Measurements from ENCODE around the gene DBF4B. TPM values are rescaled to one million over a fixed set of nuclear protein-coding genes. Genes with fewer than 3 reads are reported as not detected.

Gene DBF4B
- total and polyA plus RNA-seq, 10 of the 15 experiments (the other 5 are each of a cell fraction or from before 2014, with no cell fraction given) = 2.4 to 24.6 (median 16.9) TPM

DNA sequence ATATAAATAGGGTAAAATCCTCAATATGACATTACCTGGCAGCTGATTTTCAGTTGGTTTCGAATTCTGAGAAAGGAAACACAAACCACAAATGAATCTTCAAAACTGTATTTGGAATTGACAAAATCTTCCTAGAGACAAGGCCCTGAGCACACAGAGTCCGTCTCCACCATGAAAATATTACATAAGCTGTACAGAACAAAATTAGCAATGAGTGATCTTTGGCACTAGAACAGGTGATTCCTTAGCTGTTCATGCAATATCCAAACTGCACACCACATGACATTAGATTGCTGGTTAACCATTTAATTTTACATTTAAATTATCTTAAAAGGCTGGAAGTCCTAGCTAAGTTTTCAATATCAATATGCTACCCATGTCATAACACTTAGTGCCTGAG is 89.9 kb downstream of the DBF4B start:
- intact Hi-C loops (cut with micrococcal nuclease; ENCODE audit: unreplicated experiment) = no loop called here
- POLR2A ChIA-PET = no interaction called here
- BruUV-seq (replicated peaks) = no TSS peak
- CTCF ChIA-PET = interaction anchor here (1.4 to 2.5 kb wide), 2 partner anchors 19 to 23 kb away, joined by 11 to 13 read pairs; no protein-coding TSS in a partner anchor
- TF ChIP-seq MXI1 (IDR thresholded peaks at IDR 0.05; ENCODE audit: low read depth, low read length) = no peak
- TF ChIP-seq, protein P1, sequence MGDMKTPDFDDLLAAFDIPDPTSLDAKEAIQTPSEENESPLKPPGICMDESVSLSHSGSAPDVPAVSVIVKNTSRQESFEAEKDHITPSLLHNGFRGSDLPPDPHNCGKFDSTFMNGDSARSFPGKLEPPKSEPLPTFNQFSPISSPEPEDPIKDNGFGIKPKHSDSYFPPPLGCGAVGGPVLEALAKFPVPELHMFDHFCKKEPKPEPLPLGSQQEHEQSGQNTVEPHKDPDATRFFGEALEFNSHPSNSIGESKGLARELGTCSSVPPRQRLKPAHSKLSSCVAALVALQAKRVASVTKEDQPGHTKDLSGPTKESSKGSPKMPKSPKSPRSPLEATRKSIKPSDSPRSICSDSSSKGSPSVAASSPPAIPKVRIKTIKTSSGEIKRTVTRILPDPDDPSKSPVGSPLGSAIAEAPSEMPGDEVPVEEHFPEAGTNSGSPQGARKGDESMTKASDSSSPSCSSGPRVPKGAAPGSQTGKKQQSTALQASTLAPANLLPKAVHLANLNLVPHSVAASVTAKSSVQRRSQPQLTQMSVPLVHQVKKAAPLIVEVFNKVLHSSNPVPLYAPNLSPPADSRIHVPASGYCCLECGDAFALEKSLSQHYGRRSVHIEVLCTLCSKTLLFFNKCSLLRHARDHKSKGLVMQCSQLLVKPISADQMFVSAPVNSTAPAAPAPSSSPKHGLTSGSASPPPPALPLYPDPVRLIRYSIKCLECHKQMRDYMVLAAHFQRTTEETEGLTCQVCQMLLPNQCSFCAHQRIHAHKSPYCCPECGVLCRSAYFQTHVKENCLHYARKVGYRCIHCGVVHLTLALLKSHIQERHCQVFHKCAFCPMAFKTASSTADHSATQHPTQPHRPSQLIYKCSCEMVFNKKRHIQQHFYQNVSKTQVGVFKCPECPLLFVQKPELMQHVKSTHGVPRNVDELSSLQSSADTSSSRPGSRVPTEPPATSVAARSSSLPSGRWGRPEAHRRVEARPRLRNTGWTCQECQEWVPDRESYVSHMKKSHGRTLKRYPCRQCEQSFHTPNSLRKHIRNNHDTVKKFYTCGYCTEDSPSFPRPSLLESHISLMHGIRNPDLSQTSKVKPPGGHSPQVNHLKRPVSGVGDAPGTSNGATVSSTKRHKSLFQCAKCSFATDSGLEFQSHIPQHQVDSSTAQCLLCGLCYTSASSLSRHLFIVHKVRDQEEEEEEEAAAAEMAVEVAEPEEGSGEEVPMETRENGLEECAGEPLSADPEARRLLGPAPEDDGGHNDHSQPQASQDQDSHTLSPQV (IDR thresholded peaks at IDR 0.05) = no peak
- Histone ChIP-seq H3K27ac (ENCODE audit: control insufficient read depth, insufficient read depth) (no peak overlapping the region), H3K4me1 (ENCODE audit: control insufficient read depth, insufficient read depth, low read length) (no peaks in the 10 kb centered on the region), H3K9ac (ENCODE audit: control insufficient read depth, insufficient read depth, low read length) (no peak overlapping the region), H3K4me3 (no peak overlapping the region), H3K4me2 (ENCODE audit: control insufficient read depth, insufficient read depth) (no peak overlapping the region), H3K9me3 (replicated peaks; ENCODE audit: control insufficient read depth, insufficient read depth, low read length) (no peaks in the 10 kb centered on the region), H3K36me3 (ENCODE audit: control insufficient read depth in 2 of 2, insufficient read depth in 2 of 2, low read length in 1 of 2) (no peaks in the 10 kb centered on the region; a peak in 1 of 4 replicates), H3K79me2 (ENCODE audit: control insufficient read depth, insufficient read depth, low read length) (no peaks in the 10 kb centered on the region), H3K27me3 (replicated peaks in 1 of 2; ENCODE audit: control insufficient read depth in 2 of 2, insufficient read depth in 2 of 2, low read length in 1 of 2) (no peaks in the 10 kb centered on the region), H4K20me1 (ENCODE audit: control insufficient read depth, insufficient read depth) (no peaks in the 10 kb centered on the region), H2AFZ (ENCODE audit: control insufficient read depth, low read depth, low read length) (no peak overlapping the region)
- RAD21 ChIA-PET (ENCODE audit: unreplicated experiment) = interaction anchor here (1.3 kb wide), 1 partner anchor 26 kb away, joined by 3 read pairs; no protein-coding TSS in a partner anchor
- SMC1A ChIA-PET (ENCODE audit: uncharacterized antibody, unreplicated experiment) = interaction anchor here (0.7 to 1.4 kb wide), 2 partner anchors 59 to 80 kb away, joined by 3 read pairs; no protein-coding TSS in a partner anchor
- FAIRE-seq (no peak), DNase-seq (ENCODE audit: low read depth, low spot score) (no peak), ATAC-seq (no peak)
- WGBS (ENCODE audit: insufficient coverage, insufficient replicate concordance, low lambda C conversion rate, missing lambda C conversion rate) = 23% methylated on average over 2 of the region's 2 CpGs
- in situ Hi-C loops (cut with MboI) = no loop called here

Small RNAs within 50 kb of the gene (small RNA-seq; reads per million reads assigned to genes)
- not detected for gene RN7SL819P

Other genes starting within 250 kb of the DBF4B start
Only the 7 nearest of the 10 such genes appear.
- 1.0 and 1.5 TPM in 2 replicates for gene FZD2, start 151.2 kb upstream of the DBF4B start, total RNA-seq (2014; rRNA removed)
- gene FZD2, start 151.2 kb upstream of the DBF4B start, total RNA-seq (2014; rRNA removed; fragmentation: Illumina TruSeq; extraction: Trizol) = 0.41 and 0.63 TPM in 2 replicates
- 4.2 and 4.3 TPM in 2 replicates for gene FZD2, start 151.2 kb upstream of the DBF4B start, total RNA-seq (2021)
- gene FZD2, start 151.2 kb upstream of the DBF4B start, polyA plus RNA-seq (2011; rRNA removed) = 0.33 and 0.67 TPM in 2 replicates
- gene FZD2, start 151.2 kb upstream of the DBF4B start, polyA plus RNA-seq (2014; fragmentation: Illumina TruSeq; extraction: Trizol) = 0.11 and 0.21 TPM in 2 replicates
- under 1 TPM in 1 of 2 experiments, not detected in 1; 0.09 TPM for gene FZD2, start 151.2 kb upstream of the DBF4B start, polyA plus RNA-seq (2014; fragmentation: Nextera tagmentation; extraction: Ambion mirVana)
- 4.0 and 4.9 TPM in 2 replicates for gene FZD2, start 151.2 kb upstream of the DBF4B start, polyA plus RNA-seq (2014; rRNA removed)
- under 1 TPM; 0.25 to 0.29 TPM for gene FZD2, start 151.2 kb upstream of the DBF4B start, polyA plus RNA-seq (2016; fragmentation: Nextera tagmentation; extraction: Ambion mirVana)
- gene MEIOC, start 52.2 kb upstream of the DBF4B start, total RNA-seq (2014; rRNA removed) = not detected in 2 replicates
- 0.04 TPM in 1 of 2 replicates, not detected in the other for gene MEIOC, start 52.2 kb upstream of the DBF4B start, total RNA-seq (2014; rRNA removed; fragmentation: Illumina TruSeq; extraction: Trizol)
- not detected in 2 replicates for gene MEIOC, start 52.2 kb upstream of the DBF4B start, total RNA-seq (2021)
- gene MEIOC, start 52.2 kb upstream of the DBF4B start, polyA plus RNA-seq (2011; rRNA removed) = 0.03 TPM in 1 of 2 replicates, not detected in the other
- 0.01 and 1.3 TPM in 2 replicates for gene MEIOC, start 52.2 kb upstream of the DBF4B start, polyA plus RNA-seq (2014; fragmentation: Illumina TruSeq; extraction: Trizol)
- gene MEIOC, start 52.2 kb upstream of the DBF4B start, polyA plus RNA-seq (2014; fragmentation: Nextera tagmentation; extraction: Ambion mirVana) = under 1 TPM; 0.11 to 0.13 TPM
- 0.27 TPM in 1 of 2 replicates, not detected in the other for gene MEIOC, start 52.2 kb upstream of the DBF4B start, polyA plus RNA-seq (2014; rRNA removed)
- gene MEIOC, start 52.2 kb upstream of the DBF4B start, polyA plus RNA-seq (2016; fragmentation: Nextera tagmentation; extraction: Ambion mirVana) = under 1 TPM; 0.47 to 0.48 TPM
- 22.4 and 31.7 TPM in 2 replicates for gene CCDC43, start 18.9 kb upstream of the DBF4B start, total RNA-seq (2014; rRNA removed)
- 41.0 and 42.3 TPM in 2 replicates for gene CCDC43, start 18.9 kb upstream of the DBF4B start, total RNA-seq (2014; rRNA removed; fragmentation: Illumina TruSeq; extraction: Trizol)
- 22.6 and 25.7 TPM in 2 replicates for gene CCDC43, start 18.9 kb upstream of the DBF4B start, total RNA-seq (2021)
- gene CCDC43, start 18.9 kb upstream of the DBF4B start, polyA plus RNA-seq (2011; rRNA removed) = 17.6 and 28.9 TPM in 2 replicates
- gene CCDC43, start 18.9 kb upstream of the DBF4B start, polyA plus RNA-seq (2014; fragmentation: Illumina TruSeq; extraction: Trizol) = 34.0 and 42.6 TPM in 2 replicates
- 10 to 100 TPM; 10.8 to 15.7 TPM for gene CCDC43, start 18.9 kb upstream of the DBF4B start, polyA plus RNA-seq (2014; fragmentation: Nextera tagmentation; extraction: Ambion mirVana)
- gene CCDC43, start 18.9 kb upstream of the DBF4B start, polyA plus RNA-seq (2014; rRNA removed) = 19.6 and 21.0 TPM in 2 replicates
- gene CCDC43, start 18.9 kb upstream of the DBF4B start, polyA plus RNA-seq (2016; fragmentation: Nextera tagmentation; extraction: Ambion mirVana) = 10 to 100 TPM; 37.1 to 38.6 TPM
- gene ADAM11, start 50.3 kb downstream of the DBF4B start, total RNA-seq (2014; rRNA removed) = not detected in 2 replicates
- 0.04 and 0.05 TPM in 2 replicates for gene ADAM11, start 50.3 kb downstream of the DBF4B start, total RNA-seq (2014; rRNA removed; fragmentation: Illumina TruSeq; extraction: Trizol)
- gene ADAM11, start 50.3 kb downstream of the DBF4B start, total RNA-seq (2021) = 0.13 and 0.26 TPM in 2 replicates
- 0.26 and 0.35 TPM in 2 replicates for gene ADAM11, start 50.3 kb downstream of the DBF4B start, polyA plus RNA-seq (2011; rRNA removed)
- 0.03 TPM in 1 of 2 replicates, not detected in the other for gene ADAM11, start 50.3 kb downstream of the DBF4B start, polyA plus RNA-seq (2014; fragmentation: Illumina TruSeq; extraction: Trizol)
- not detected for gene ADAM11, start 50.3 kb downstream of the DBF4B start, polyA plus RNA-seq (2014; fragmentation: Nextera tagmentation; extraction: Ambion mirVana)
- 0.03 and 0.37 TPM in 2 replicates for gene ADAM11, start 50.3 kb downstream of the DBF4B start, polyA plus RNA-seq (2014; rRNA removed)
- under 1 TPM; 0.03 to 0.06 TPM for gene ADAM11, start 50.3 kb downstream of the DBF4B start, polyA plus RNA-seq (2016; fragmentation: Nextera tagmentation; extraction: Ambion mirVana)
- gene GJC1, start 121.6 kb downstream of the DBF4B start, total RNA-seq (2014; rRNA removed) = 0.76 and 0.79 TPM in 2 replicates
- gene GJC1, start 121.6 kb downstream of the DBF4B start, total RNA-seq (2014; rRNA removed; fragmentation: Illumina TruSeq; extraction: Trizol) = 0.67 and 0.83 TPM in 2 replicates
- 2.5 and 2.7 TPM in 2 replicates for gene GJC1, start 121.6 kb downstream of the DBF4B start, total RNA-seq (2021)
- 3.0 and 3.4 TPM in 2 replicates for gene GJC1, start 121.6 kb downstream of the DBF4B start, polyA plus RNA-seq (2011; rRNA removed)
- 1.0 and 1.1 TPM in 2 replicates for gene GJC1, start 121.6 kb downstream of the DBF4B start, polyA plus RNA-seq (2014; fragmentation: Illumina TruSeq; extraction: Trizol)
- gene GJC1, start 121.6 kb downstream of the DBF4B start, polyA plus RNA-seq (2014; fragmentation: Nextera tagmentation; extraction: Ambion mirVana) = under 1 TPM; 0.37 to 0.69 TPM
- 1.1 and 1.4 TPM in 2 replicates for gene GJC1, start 121.6 kb downstream of the DBF4B start, polyA plus RNA-seq (2014; rRNA removed)
- gene GJC1, start 121.6 kb downstream of the DBF4B start, polyA plus RNA-seq (2016; fragmentation: Nextera tagmentation; extraction: Ambion mirVana) = 1 to 10 TPM in 1 of 2 experiments, under 1 TPM in 1; 0.72 to 1.0 TPM
- gene HIGD1B, start 139.2 kb downstream of the DBF4B start, total RNA-seq (2014; rRNA removed) = not detected in 2 replicates
- gene HIGD1B, start 139.2 kb downstream of the DBF4B start, total RNA-seq (2014; rRNA removed; fragmentation: Illumina TruSeq; extraction: Trizol) = not detected in 2 replicates
- gene HIGD1B, start 139.2 kb downstream of the DBF4B start, total RNA-seq (2021) = not detected in 2 replicates
- not detected in 2 replicates for gene HIGD1B, start 139.2 kb downstream of the DBF4B start, polyA plus RNA-seq (2011; rRNA removed)
- not detected in 2 replicates for gene HIGD1B, start 139.2 kb downstream of the DBF4B start, polyA plus RNA-seq (2014; fragmentation: Illumina TruSeq; extraction: Trizol)
- not detected for gene HIGD1B, start 139.2 kb downstream of the DBF4B start, polyA plus RNA-seq (2014; fragmentation: Nextera tagmentation; extraction: Ambion mirVana)
- gene HIGD1B, start 139.2 kb downstream of the DBF4B start, polyA plus RNA-seq (2014; rRNA removed) = not detected in 2 replicates
- 1 to 10 TPM in 1 of 2 experiments, not detected in 1; 1.0 TPM for gene HIGD1B, start 139.2 kb downstream of the DBF4B start, polyA plus RNA-seq (2016; fragmentation: Nextera tagmentation; extraction: Ambion mirVana)
- gene EFTUD2, start 190.8 kb downstream of the DBF4B start, total RNA-seq (2014; rRNA removed) = 92.0 and 98.1 TPM in 2 replicates
- gene EFTUD2, start 190.8 kb downstream of the DBF4B start, total RNA-seq (2014; rRNA removed; fragmentation: Illumina TruSeq; extraction: Trizol) = 115 and 124 TPM in 2 replicates
- gene EFTUD2, start 190.8 kb downstream of the DBF4B start, total RNA-seq (2021) = 154 and 159 TPM in 2 replicates
- gene EFTUD2, start 190.8 kb downstream of the DBF4B start, polyA plus RNA-seq (2011; rRNA removed) = 198 and 251 TPM in 2 replicates
- gene EFTUD2, start 190.8 kb downstream of the DBF4B start, polyA plus RNA-seq (2014; fragmentation: Illumina TruSeq; extraction: Trizol) = 128 and 156 TPM in 2 replicates
- gene EFTUD2, start 190.8 kb downstream of the DBF4B start, polyA plus RNA-seq (2014; fragmentation: Nextera tagmentation; extraction: Ambion mirVana) = 10 to 100 TPM; 33.0 to 39.4 TPM
- 114 and 115 TPM in 2 replicates for gene EFTUD2, start 190.8 kb downstream of the DBF4B start, polyA plus RNA-seq (2014; rRNA removed)
- 100 to 1,000 TPM; 157 to 173 TPM for gene EFTUD2, start 190.8 kb downstream of the DBF4B start, polyA plus RNA-seq (2016; fragmentation: Nextera tagmentation; extraction: Ambion mirVana)

All from GM12878 (cell line).